WTC11 (cell line): Measurements from ENCODE around the gene SLC38A11. TPM values are rescaled to one million over a fixed set of nuclear protein-coding genes. Genes with fewer than 3 reads are reported as not detected.

Experiments
- ATAC-seq: fragments of 200-7000 bp; cut with Tn5 transposase; 2 replicates; pipeline ENCODE4 v1.10.0; 2021; ENCODE audit warnings: mild to moderate bottlenecking, moderate library complexity
- CTCF ChIA-PET: fragments of 300-600 bp; sonication (Branson Sonifier 250); formaldehyde crosslinking; loops from one replicate; lab custom pipeline; 2021; ENCODE audit warnings: antibody characterized with exemption; lab: Charles Lee
- POLR2A ChIA-PET: fragments of 350-600 bp; sonication (Branson Sonifier 250); formaldehyde crosslinking; loops from one replicate; lab custom pipeline; 2021; ENCODE audit warnings: antibody characterized with exemption; lab: Charles Lee
- DNase-seq: peaks from one replicate; pipeline ENCODE4 v3.0.0; 2021; ENCODE audit warnings: low spot score
- H3K27ac Mint-ChIP-seq: 2 replicates; pipeline ENCODE4 v1.8.0; 2021; ENCODE audit warnings: mixed read lengths
- H3K27me3 Mint-ChIP-seq: 2 replicates; pipeline ENCODE4 v1.8.0; 2021; ENCODE audit warnings: low read depth, mild to moderate bottlenecking, moderate library complexity, mixed read lengths
- H3K36me3 Mint-ChIP-seq: 2 replicates; pipeline ENCODE4 v1.8.0; 2021; ENCODE audit warnings: mixed read lengths
- H3K4me1 Mint-ChIP-seq: 2 replicates; pipeline ENCODE4 v1.8.0; 2022; ENCODE audit warnings: mixed read lengths
- H3K4me3 Mint-ChIP-seq: 2 replicates; pipeline ENCODE4 v1.8.0; 2021; ENCODE audit warnings: mild to moderate bottlenecking, moderate library complexity, mixed read lengths
- H3K9me3 Mint-ChIP-seq: 2 replicates; pipeline ENCODE4 v1.8.0; 2021; ENCODE audit warnings: mixed read lengths
- AFF4 ChIP-seq: sonication (generic); formaldehyde crosslinking; IDR thresholded peaks from 2 replicates; pipeline ENCODE4 v1.8.1; 2023; ENCODE audit warnings: mild to moderate bottlenecking, missing genetic modification reagents, borderline replicate concordance
- ATF2 ChIP-seq: sonication (generic); formaldehyde crosslinking; IDR thresholded peaks from 2 replicates; pipeline ENCODE4 v1.8.1; 2022; ENCODE audit warnings: low read depth, missing genetic modification reagents, borderline replicate concordance
- CREB1 ChIP-seq: sonication (generic); formaldehyde crosslinking; IDR thresholded peaks from 2 replicates; pipeline ENCODE4 v1.8.0; 2023; ENCODE audit warnings: mild to moderate bottlenecking, missing genetic modification reagents
- ERG ChIP-seq: fragments of 250-450 bp; sonication (Bioruptor Pico); IDR thresholded peaks from 2 replicates; pipeline ENCODE4 v1.8.0; 2021; ENCODE audit warnings: mild to moderate bottlenecking
- ESRRA ChIP-seq: sonication (generic); formaldehyde crosslinking; IDR thresholded peaks from 2 replicates; pipeline ENCODE4 v1.8.1; 2022; ENCODE audit warnings: mild to moderate bottlenecking, missing genetic modification reagents, borderline replicate concordance
- ETV6 ChIP-seq: sonication (generic); formaldehyde crosslinking; IDR thresholded peaks from 2 replicates; pipeline ENCODE4 v1.8.1; 2022; ENCODE audit warnings: mild to moderate bottlenecking, missing genetic modification reagents
- JAZF1 ChIP-seq: fragments of 250-450 bp; sonication (Bioruptor Pico); IDR thresholded peaks from 2 replicates; pipeline ENCODE4 v1.9.0; 2021; ENCODE audit warnings: moderate library complexity, mild to moderate bottlenecking, inconsistent platforms
- JUN ChIP-seq: sonication (generic); formaldehyde crosslinking; IDR thresholded peaks from 2 replicates; pipeline ENCODE4 v1.8.0; 2023; ENCODE audit warnings: mild to moderate bottlenecking, missing genetic modification reagents
- KAT7 ChIP-seq: sonication (generic); formaldehyde crosslinking; IDR thresholded peaks from 2 replicates; pipeline ENCODE4 v1.8.1; 2023; ENCODE audit warnings: missing genetic modification reagents, mild to moderate bottlenecking, borderline replicate concordance
- NR3C1 ChIP-seq: sonication (generic); formaldehyde crosslinking; conservative IDR thresholded peaks from 2 replicates; pipeline ENCODE4 v1.8.1; 2023; ENCODE audit warnings: low read depth, mild to moderate bottlenecking, missing genetic modification reagents
- RORB ChIP-seq: fragments of 250-450 bp; sonication (Bioruptor Pico); IDR thresholded peaks from 2 replicates; pipeline ENCODE4 v1.9.0; 2021; ENCODE audit warnings: mild to moderate bottlenecking
- SMAD4 ChIP-seq: sonication (generic); formaldehyde crosslinking; IDR thresholded peaks from 2 replicates; pipeline ENCODE4 v1.8.0; 2022; ENCODE audit warnings: mild to moderate bottlenecking, missing genetic modification reagents
- ZBTB43 ChIP-seq: sonication (generic); formaldehyde crosslinking; IDR thresholded peaks from 2 replicates; pipeline ENCODE4 v1.8.1; 2023; ENCODE audit warnings: mild to moderate bottlenecking, missing genetic modification reagents
- ZNF281 ChIP-seq: sonication (generic); formaldehyde crosslinking; IDR thresholded peaks from 2 replicates; pipeline ENCODE4 v1.8.0; 2023; ENCODE audit warnings: mild to moderate bottlenecking, missing genetic modification reagents
- ZNF423 ChIP-seq: fragments of 250-450 bp; sonication (Bioruptor Pico); IDR thresholded peaks from 2 replicates; pipeline ENCODE4 v2.1.2; 2022; ENCODE audit warnings: mild to moderate bottlenecking, moderate library complexity
- ZNF425 ChIP-seq: fragments of 250-450 bp; sonication (Bioruptor Pico); conservative IDR thresholded peaks from 2 replicates; pipeline ENCODE4 v1.9.0; 2021; ENCODE audit warnings: mild to moderate bottlenecking
- ZNF532 ChIP-seq: fragments of 250-450 bp; sonication (Bioruptor Pico); IDR thresholded peaks from 2 replicates; pipeline ENCODE4 v1.9.0; 2021; ENCODE audit warnings: mild to moderate bottlenecking, borderline replicate concordance
- ZNF671 ChIP-seq: fragments of 250-450 bp; sonication (Bioruptor Pico); IDR thresholded peaks from 2 replicates; pipeline ENCODE4 v1.8.0; 2021; ENCODE audit warnings: mild to moderate bottlenecking
- total RNA-seq: library from RNA; stranded (reverse); gene quantifications from 3 replicates; pipeline ENCODE4 v1.2.3, GENCODE V29; 2021

SLC38A11 gene
- total RNA-seq, 1 experiment from 2014 or later: not detected

- no peaks in the 10 kb centered on the region for H3K27me3 Mint-ChIP-seq
- POLR2A ChIA-PET: no interaction called here
- peaks cover 16% of the 10 kb centered on the region; the same call in 1 of the 2 replicates for H3K4me1 Mint-ChIP-seq
- DNase-seq (no peak), ATAC-seq (no peak)
- peaks cover 26% of the 10 kb centered on the region for H3K9me3 Mint-ChIP-seq
- CTCF ChIA-PET: no interaction called here
- no peak overlapping the region for H3K4me3 Mint-ChIP-seq
- TF ChIP-seq ZNF281 (no peak), NR3C1 (CRISPR knock-in tag) (no peak), ZNF423 (CRISPR knock-in tag) (no peak), CREB1 (CRISPR knock-in tag) (no peak), ESRRA (CRISPR knock-in tag) (no peak), ZNF425 (CRISPR knock-in tag) (no peak), JUN (CRISPR knock-in tag) (no peak), KAT7 (CRISPR knock-in tag) (no peak), JAZF1 (CRISPR knock-in tag) (no peak), RORB (CRISPR knock-in tag) (no peak)
- peaks cover 7% of the 10 kb centered on the region for H3K36me3 Mint-ChIP-seq
- H3K27ac Mint-ChIP-seq: no peak overlapping the region
These were observed 22.9 kb downstream of the SLC38A11 start for GRCh38 chr2:164932377-164932776.

GRCh38 chr2:164928101-164928673 is 27.1 kb downstream of the SLC38A11 start:
- no peak overlapping the region for H3K27ac Mint-ChIP-seq
- no peak overlapping the region for H3K4me3 Mint-ChIP-seq
- TF ChIP-seq ZNF532 (CRISPR knock-in tag): no peak
- TF ChIP-seq ZBTB43 (CRISPR knock-in tag): no peak
- no peak for TF ChIP-seq AFF4
- TF ChIP-seq SMAD4 (CRISPR knock-in tag): no peak
- no peak for TF ChIP-seq ATF2 (CRISPR knock-in tag)
- TF ChIP-seq ERG (CRISPR knock-in tag): no peak
- no peak for TF ChIP-seq ETV6 (CRISPR knock-in tag)
- no peak for TF ChIP-seq ZNF671 (CRISPR knock-in tag)

More at GRCh38 chr2:164928101-164928673, 27.1 kb downstream of the SLC38A11 start:
- CTCF ChIA-PET: no interaction called here
- Mint-ChIP-seq H3K36me3 (peaks cover 7% of the 10 kb centered on the region), H3K9me3 (peaks cover 26% of the 10 kb centered on the region), H3K27me3 (no peaks in the 10 kb centered on the region), H3K4me1 (peaks cover 8% of the 10 kb centered on the region; the same call in 1 of the 2 replicates)
- ATAC-seq (no peak), DNase-seq (no peak)
- POLR2A ChIA-PET: interaction anchor here (0.6 kb wide), 1 partner anchor 76 kb away, joined by 5 read pairs; no protein-coding TSS in a partner anchor
